Measurements from ENCODE around the gene DLGAP1. TPM values are rescaled to one million over a fixed set of nuclear protein-coding genes. Genes with fewer than 3 reads are reported as not detected.

Gene DLGAP1
- total RNA-seq, 1 donor from 2014 or later = 0.05 TPM

DNA sequence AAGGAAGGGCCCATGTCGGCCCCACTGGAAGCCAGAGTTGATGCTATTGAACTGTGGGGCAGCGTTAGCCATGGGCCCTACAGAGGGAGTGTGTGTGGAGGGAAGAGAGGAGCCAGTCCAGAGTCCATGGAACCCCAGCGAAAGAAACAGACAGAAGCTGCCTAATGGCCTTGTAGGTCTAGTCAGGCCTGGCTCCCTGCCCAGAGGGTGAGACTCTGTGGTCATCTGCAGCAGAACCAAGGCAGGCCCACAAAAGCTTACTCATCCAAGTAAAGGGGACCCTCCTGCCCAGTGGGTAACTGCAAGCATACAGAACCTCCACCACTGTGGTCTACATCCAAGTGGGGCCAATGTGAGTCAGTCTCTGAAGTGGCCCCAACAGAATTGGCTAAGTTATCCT, 565.3 kb downstream of the DLGAP1 start:
- TF ChIP-seq, protein P1, sequence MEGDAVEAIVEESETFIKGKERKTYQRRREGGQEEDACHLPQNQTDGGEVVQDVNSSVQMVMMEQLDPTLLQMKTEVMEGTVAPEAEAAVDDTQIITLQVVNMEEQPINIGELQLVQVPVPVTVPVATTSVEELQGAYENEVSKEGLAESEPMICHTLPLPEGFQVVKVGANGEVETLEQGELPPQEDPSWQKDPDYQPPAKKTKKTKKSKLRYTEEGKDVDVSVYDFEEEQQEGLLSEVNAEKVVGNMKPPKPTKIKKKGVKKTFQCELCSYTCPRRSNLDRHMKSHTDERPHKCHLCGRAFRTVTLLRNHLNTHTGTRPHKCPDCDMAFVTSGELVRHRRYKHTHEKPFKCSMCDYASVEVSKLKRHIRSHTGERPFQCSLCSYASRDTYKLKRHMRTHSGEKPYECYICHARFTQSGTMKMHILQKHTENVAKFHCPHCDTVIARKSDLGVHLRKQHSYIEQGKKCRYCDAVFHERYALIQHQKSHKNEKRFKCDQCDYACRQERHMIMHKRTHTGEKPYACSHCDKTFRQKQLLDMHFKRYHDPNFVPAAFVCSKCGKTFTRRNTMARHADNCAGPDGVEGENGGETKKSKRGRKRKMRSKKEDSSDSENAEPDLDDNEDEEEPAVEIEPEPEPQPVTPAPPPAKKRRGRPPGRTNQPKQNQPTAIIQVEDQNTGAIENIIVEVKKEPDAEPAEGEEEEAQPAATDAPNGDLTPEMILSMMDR (IDR thresholded peaks at IDR 0.05) = no peak
- DNase-seq (ENCODE audit: extremely low spot score, unreplicated experiment) = no peak
- Mint-ChIP-seq H3K4me1 (ENCODE audit: unreplicated experiment) (no peaks in the 10 kb centered on the region), H3K36me3 (ENCODE audit: unreplicated experiment) (no peaks in the 10 kb centered on the region), H3K27me3 (ENCODE audit: unreplicated experiment) (no peaks in the 10 kb centered on the region), H3K9me3 (ENCODE audit: unreplicated experiment) (no peaks in the 10 kb centered on the region), H3K27ac (ENCODE audit: unreplicated experiment) (no peak overlapping the region), H3K4me3 (ENCODE audit: unreplicated experiment) (no peak overlapping the region)

DNA sequence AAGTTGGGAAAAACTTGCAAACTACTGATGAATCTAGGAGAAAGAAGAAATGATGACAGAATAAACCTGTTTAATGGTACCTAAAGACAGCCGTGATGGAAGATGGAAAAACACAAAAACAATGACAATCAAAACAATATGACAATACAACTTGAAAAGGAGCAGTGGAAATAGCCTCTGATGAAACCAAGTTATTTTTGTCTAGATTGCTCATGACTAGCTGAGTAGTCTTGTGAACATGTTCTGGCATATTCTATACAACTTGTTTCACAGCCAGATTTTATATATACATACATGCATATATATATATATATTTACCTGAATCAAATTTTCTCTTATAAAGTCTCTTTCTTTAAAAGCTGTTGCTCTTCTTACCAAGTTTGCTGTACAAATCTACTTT, 566.0 kb downstream of the DLGAP1 start:
- no peaks in the 10 kb centered on the region for H3K4me1 Mint-ChIP-seq (ENCODE audit: unreplicated experiment)
- no peaks in the 10 kb centered on the region for H3K9me3 Mint-ChIP-seq (ENCODE audit: unreplicated experiment)
- TF ChIP-seq, protein P1 (IDR thresholded peaks at IDR 0.05) = no peak
- H3K4me3 Mint-ChIP-seq (ENCODE audit: unreplicated experiment) = no peak overlapping the region
- no peaks in the 10 kb centered on the region for H3K36me3 Mint-ChIP-seq (ENCODE audit: unreplicated experiment)
- H3K27ac Mint-ChIP-seq (ENCODE audit: unreplicated experiment) = no peak overlapping the region
- DNase-seq (ENCODE audit: extremely low spot score, unreplicated experiment) = no peak
- no peaks in the 10 kb centered on the region for H3K27me3 Mint-ChIP-seq (ENCODE audit: unreplicated experiment)

DNA sequence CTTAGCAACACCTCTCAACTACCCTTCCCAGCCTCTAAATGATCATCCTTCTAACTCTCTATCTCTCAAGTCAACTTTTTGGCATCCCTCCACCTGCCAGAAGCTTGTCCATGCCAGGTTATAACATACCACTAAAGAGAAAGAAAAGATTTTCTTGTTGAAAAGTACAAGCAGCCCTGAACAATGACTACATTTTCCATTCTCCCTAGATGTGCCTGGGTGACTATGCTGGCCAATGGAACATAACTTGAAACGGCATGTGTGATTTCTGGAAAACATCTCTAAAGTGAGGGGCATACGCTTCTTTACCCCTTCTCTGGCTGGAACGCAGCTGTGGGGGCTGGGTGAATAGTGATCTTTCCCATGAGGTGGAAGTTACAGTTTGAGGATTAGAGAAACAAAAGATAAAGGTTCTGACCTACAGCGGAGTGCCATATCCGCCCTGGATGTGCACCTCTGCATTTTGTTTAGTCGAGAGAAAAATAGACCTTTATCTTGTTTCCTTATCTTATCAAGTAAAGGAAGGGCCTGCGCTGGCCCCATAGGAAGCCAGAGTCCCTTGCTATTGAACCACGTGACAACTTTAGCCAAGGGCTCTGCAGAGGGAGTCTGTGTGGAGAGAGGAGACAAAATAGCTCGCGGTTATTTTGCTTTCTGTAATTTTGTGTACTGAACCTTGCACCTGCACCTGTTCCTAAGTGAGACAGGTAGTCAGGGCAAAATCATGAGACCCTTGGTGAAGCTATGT, 568.4 kb downstream of the DLGAP1 start:
- no peaks in the 10 kb centered on the region for H3K9me3 Mint-ChIP-seq (ENCODE audit: unreplicated experiment)
- TF ChIP-seq, protein P1 (IDR thresholded peaks at IDR 0.05) = no peak
- no peak overlapping the region for H3K4me3 Mint-ChIP-seq (ENCODE audit: unreplicated experiment)
- H3K27me3 Mint-ChIP-seq (ENCODE audit: unreplicated experiment) = no peaks in the 10 kb centered on the region
- no peak overlapping the region for H3K27ac Mint-ChIP-seq (ENCODE audit: unreplicated experiment)
- H3K4me1 Mint-ChIP-seq (ENCODE audit: unreplicated experiment) = no peaks in the 10 kb centered on the region
- H3K36me3 Mint-ChIP-seq (ENCODE audit: unreplicated experiment) = no peaks in the 10 kb centered on the region
- DNase-seq (ENCODE audit: extremely low spot score, unreplicated experiment) = no peak

DNA sequence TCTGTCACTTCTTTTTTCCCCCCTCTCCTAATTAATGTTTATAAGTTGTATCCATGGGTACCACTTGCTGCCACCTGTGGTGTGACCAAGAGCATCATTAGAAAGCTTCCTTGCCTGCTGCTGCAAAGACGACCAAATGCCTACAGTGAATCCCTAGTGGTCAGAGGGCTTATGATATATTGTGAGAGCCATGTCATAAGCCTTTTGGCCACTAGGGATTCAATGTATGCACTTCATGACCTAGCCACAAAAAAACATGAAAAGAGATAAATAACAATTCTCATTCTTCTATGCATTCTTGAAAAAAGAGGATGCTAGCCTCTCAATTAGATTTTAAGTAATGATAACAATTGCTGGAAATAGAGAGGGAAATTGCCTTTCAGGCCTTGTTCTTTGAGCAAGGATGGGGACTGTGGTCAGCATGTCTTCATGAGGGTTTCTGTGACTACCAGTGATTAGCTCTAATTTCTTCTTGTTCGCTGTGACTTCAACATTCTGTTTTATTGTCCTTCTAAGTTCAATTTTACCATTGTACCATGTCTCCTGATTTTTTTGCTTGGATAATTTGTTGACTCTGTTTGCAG, 569.8 kb downstream of the DLGAP1 start:
- no peaks in the 10 kb centered on the region for H3K4me1 Mint-ChIP-seq (ENCODE audit: unreplicated experiment)
- no peaks in the 10 kb centered on the region for H3K27me3 Mint-ChIP-seq (ENCODE audit: unreplicated experiment)
- no peak for DNase-seq (ENCODE audit: extremely low spot score, unreplicated experiment)
- no peaks in the 10 kb centered on the region for H3K9me3 Mint-ChIP-seq (ENCODE audit: unreplicated experiment)
- no peaks in the 10 kb centered on the region for H3K36me3 Mint-ChIP-seq (ENCODE audit: unreplicated experiment)
- TF ChIP-seq, protein P1 (IDR thresholded peaks at IDR 0.05) = peak; percentile 29
- no peak overlapping the region for H3K4me3 Mint-ChIP-seq (ENCODE audit: unreplicated experiment)
- H3K27ac Mint-ChIP-seq (ENCODE audit: unreplicated experiment) = no peak overlapping the region

DNA sequence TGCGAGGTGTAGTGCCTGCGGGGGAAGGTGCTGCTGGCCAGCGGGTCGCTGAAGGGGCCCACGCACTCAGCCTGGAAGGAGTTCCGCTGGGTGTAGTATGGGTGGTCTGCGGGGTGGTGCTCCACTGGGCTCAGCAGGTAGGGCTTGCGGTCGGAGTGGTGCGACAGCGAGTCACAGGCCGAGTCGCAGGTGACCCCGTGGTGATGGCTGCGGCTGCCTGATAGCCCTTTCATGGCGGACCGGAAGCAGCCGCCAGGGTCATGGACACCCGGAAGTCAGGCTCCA, 575.3 kb downstream of the DLGAP1 start:
- peaks cover 32% of the 10 kb centered on the region for H3K27me3 Mint-ChIP-seq (ENCODE audit: unreplicated experiment)
- TF ChIP-seq, protein P1 (IDR thresholded peaks at IDR 0.05) = no peak
- no peak overlapping the region for H3K27ac Mint-ChIP-seq (ENCODE audit: unreplicated experiment)
- DNase-seq (ENCODE audit: extremely low spot score, unreplicated experiment) = no peak
- no peaks in the 10 kb centered on the region for H3K9me3 Mint-ChIP-seq (ENCODE audit: unreplicated experiment)
- no peaks in the 10 kb centered on the region for H3K4me1 Mint-ChIP-seq (ENCODE audit: unreplicated experiment)
- H3K4me3 Mint-ChIP-seq (ENCODE audit: unreplicated experiment) = no peak overlapping the region
- H3K36me3 Mint-ChIP-seq (ENCODE audit: unreplicated experiment) = no peaks in the 10 kb centered on the region
